NB4 (cell line): ENCODE results near the gene CFHR1.

Source experiments
- CTCF ChIP-seq: IDR thresholded peaks from one replicate; pipeline ENCODE4 v1.5.1; 2012; ENCODE audit warnings: low read depth, low read length
- POLR2A ChIP-seq: IDR thresholded peaks from 2 replicates; pipeline ENCODE4 v1.6.1; 2011; ENCODE audit warnings: mild to moderate bottlenecking; ENCODE audit not compliant: insufficient read length; ENCODE audit errors: extremely low read depth

GRCh38 chr1:196797891-196798290 lies 21.6 kb upstream of the CFHR1 start:
- TF ChIP-seq CTCF (no peak), POLR2A (no peak)
